HEK293T (cell line): ENCODE results near the gene SYNE4.
A peak's percentile ranks its signal among the peaks of the same experiment; 100 is the strongest.

Experiments used
- CTCF ChIA-PET: fragments of 350-600 bp; formaldehyde crosslinking; extraction: SDS; loops from one replicate; lab custom pipeline; 2021; ENCODE audit warnings: antibody characterized with exemption, inconsistent platforms; lab: Yijun Ruan, JAX
- POLR2A ChIA-PET: fragments of 350-600 bp; formaldehyde crosslinking; extraction: SDS; loops from one replicate; lab custom pipeline; 2020; ENCODE audit warnings: antibody characterized with exemption, inconsistent platforms; lab: Yijun Ruan, JAX
- DNase-seq: peaks from one replicate; pipeline ENCODE4 v3.0.0; 2012; ENCODE audit warnings: mixed read lengths; ENCODE audit errors: extremely low spot score
- ARNT ChIP-seq: fragments of 450-650 bp; IDR thresholded peaks from 2 replicates; pipeline ENCODE4 v1.6.1; 2017; ENCODE audit warnings: mild to moderate bottlenecking
- BHLHE40 ChIP-seq: fragments of 450-650 bp; IDR thresholded peaks from 2 replicates; pipeline ENCODE4 v1.6.1; 2016; ENCODE audit warnings: mild to moderate bottlenecking, moderate library complexity, borderline replicate concordance
- CTBP1 ChIP-seq: fragments of 450-650 bp; IDR thresholded peaks from 2 replicates; pipeline ENCODE4 v1.6.1; 2016; ENCODE audit warnings: borderline replicate concordance
- ELF4 ChIP-seq: fragments of 450-650 bp; IDR thresholded peaks from 2 replicates; pipeline ENCODE4 v1.6.1; 2017; ENCODE audit warnings: antibody characterized with exemption
- FOXA1 ChIP-seq: fragments of 450-650 bp; IDR thresholded peaks from 2 replicates; pipeline ENCODE4 v1.6.1; 2016; ENCODE audit warnings: mild to moderate bottlenecking
- FOXK2 ChIP-seq: fragments of 450-650 bp; IDR thresholded peaks from 2 replicates; pipeline ENCODE4 v1.6.1; 2016; ENCODE audit warnings: mild to moderate bottlenecking
- FOXM1 ChIP-seq: fragments of 450-650 bp; IDR thresholded peaks from 2 replicates; pipeline ENCODE4 v1.6.1; 2017; ENCODE audit warnings: mild to moderate bottlenecking, borderline replicate concordance
- HDGF ChIP-seq: fragments of 450-650 bp; IDR thresholded peaks from 2 replicates; pipeline ENCODE4 v1.6.1; 2017; ENCODE audit warnings: antibody characterized with exemption, borderline replicate concordance
- L3MBTL2 ChIP-seq: fragments of 450-650 bp; conservative IDR thresholded peaks from 2 replicates; pipeline ENCODE4 v1.6.1; 2016; ENCODE audit warnings: mild to moderate bottlenecking
- LEF1 ChIP-seq: fragments of 450-650 bp; IDR thresholded peaks from 2 replicates; pipeline ENCODE4 v1.6.1; 2017; ENCODE audit warnings: mild to moderate bottlenecking, borderline replicate concordance
- NFRKB ChIP-seq: fragments of 450-650 bp; IDR thresholded peaks from 2 replicates; pipeline ENCODE4 v1.6.1; 2016; ENCODE audit warnings: mild to moderate bottlenecking, moderate library complexity
- PKNOX1 ChIP-seq: fragments of 450-650 bp; IDR thresholded peaks from 2 replicates; pipeline ENCODE4 v1.6.1; 2016
- SP1 ChIP-seq: fragments of 450-650 bp; IDR thresholded peaks from 2 replicates; pipeline ENCODE4 v1.6.1; 2017
- SUZ12 ChIP-seq: fragments of 450-650 bp; IDR thresholded peaks from 2 replicates; pipeline ENCODE4 v1.6.1; 2016; ENCODE audit warnings: mild to moderate bottlenecking
- TARDBP ChIP-seq: fragments of 450-650 bp; IDR thresholded peaks from 2 replicates; pipeline ENCODE4 v1.6.1; 2016
- ZNF384 ChIP-seq: fragments of 450-650 bp; IDR thresholded peaks from 2 replicates; pipeline ENCODE4 v1.6.1; 2016

Gene SYNE4

GRCh38 chr19:35996777-35997176 is 11.8 kb downstream of the SYNE4 start:
- POLR2A ChIA-PET: interaction anchor here (0.9 to 1.9 kb wide), 4 partner anchors 12 to 118 kb away, joined by 3 to 7 read pairs (median 4); partner anchors contain the start of genes ALKBH6, POLR2I, SYNE4 and TBCB
- no peak for TF ChIP-seq LEF1
- no peak for TF ChIP-seq FOXM1
- TF ChIP-seq NFRKB: no peak
- TF ChIP-seq BHLHE40: no peak
- no peak for TF ChIP-seq FOXA1
- TF ChIP-seq SP1: no peak
- no peak for TF ChIP-seq L3MBTL2
- no peak for TF ChIP-seq ELF4
- TF ChIP-seq SUZ12: no peak
- TF ChIP-seq PKNOX1: no peak
- TF ChIP-seq HDGF: no peak
- TF ChIP-seq CTBP1: no peak
- TF ChIP-seq ZNF384: no peak
- no peak for TF ChIP-seq TARDBP
- DNase-seq: no peak
- CTCF ChIA-PET: interaction anchor here (0.6 kb wide), 1 partner anchor 299 kb away, joined by 5 read pairs; no protein-coding TSS in a partner anchor

- DNase-seq: peak; percentile 95
- CTCF ChIA-PET: no interaction called here
- POLR2A ChIA-PET: interaction anchor here (1.0 to 1.9 kb wide), 4 partner anchors 8 to 58 kb away, joined by 3 to 13 read pairs (median 6); partner anchors contain the start of genes ALKBH6, SYNE4 and THAP8
- TF ChIP-seq PKNOX1 (peak; percentile 83), FOXM1 (no peak), L3MBTL2 (peak; percentile 76), ELF4 (peak; percentile 76), HDGF (0 out of 2 replicates have a peak, but pooled peaks have one; percentile 20)
Observed at GRCh38 chr19:35995048-35995993, 13.3 kb downstream of the SYNE4 start, which contains the start of gene SDHAF1. Gene SDHAF1 (plus strand): TSS chr19:35995188. CDS start chr19:35995275, 87 bp downstream.

- no peak for DNase-seq
- ChIA-PET POLR2A (interaction anchor here (1.0 to 1.3 kb wide), 2 partner anchors 20 to 121 kb away, joined by 3 read pairs; partner anchors contain the start of genes ALKBH6, POLR2I and TBCB), CTCF (interaction anchor here (0.6 kb wide), 2 partner anchors 35 to 182 kb away, joined by 3 to 4 read pairs; no protein-coding TSS in a partner anchor)
- no peak for TF ChIP-seq ZNF384
- TF ChIP-seq BHLHE40: no peak
- no peak for TF ChIP-seq TARDBP
- no peak for TF ChIP-seq CTBP1
- no peak for TF ChIP-seq SUZ12
- TF ChIP-seq HDGF: no peak
- TF ChIP-seq NFRKB: no peak
- no peak for TF ChIP-seq FOXK2
- TF ChIP-seq FOXM1: no peak
- no peak for TF ChIP-seq LEF1
- TF ChIP-seq SP1: no peak
- no peak for TF ChIP-seq L3MBTL2
- no peak for TF ChIP-seq ELF4
- TF ChIP-seq PKNOX1: no peak
- TF ChIP-seq ARNT: no peak
- no peak for TF ChIP-seq FOXA1
Observed at GRCh38 chr19:35993923-35994598, 14.6 kb downstream of the SYNE4 start.

GRCh38 chr19:35992907-35993765 is 15.5 kb downstream of the SYNE4 start:
- DNase-seq: no peak
- POLR2A ChIA-PET: interaction anchor here (1.0 to 1.3 kb wide), 2 partner anchors 21 to 122 kb away, joined by 3 read pairs; partner anchors contain the start of genes ALKBH6, POLR2I and TBCB
- TF ChIP-seq BHLHE40: no peak
- TF ChIP-seq ARNT: no peak
- no peak for TF ChIP-seq TARDBP
- TF ChIP-seq CTBP1: no peak
- TF ChIP-seq FOXM1: no peak
- TF ChIP-seq HDGF: no peak
- TF ChIP-seq L3MBTL2: no peak
- no peak for TF ChIP-seq SUZ12
- CTCF ChIA-PET: interaction anchor here (0.6 kb wide), 2 partner anchors 35 to 183 kb away, joined by 3 to 4 read pairs; no protein-coding TSS in a partner anchor
